Measurements from ENCODE around the gene SLC25A27. TPM values are rescaled to one million over a fixed set of nuclear protein-coding genes. Genes with fewer than 3 reads are reported as not detected.

SLC25A27 gene
- total and polyA plus RNA-seq, 9 of the 15 experiments (the other 6 are each of a cell fraction or from before 2014, with no cell fraction given): not detected

- H3K79me2 ChIP-seq (ENCODE audit: control insufficient read depth, insufficient read depth, low read length): no peaks in the 10 kb centered on the region
- 2% methylated on average over 6 of the region's 6 CpGs for WGBS (ENCODE audit: insufficient coverage, low coverage, missing lambda C conversion rate)
- in situ Hi-C loops (cut with MboI): no loop called here
- no peaks in the 10 kb centered on the region for H3K4me1 ChIP-seq (replicated peaks in 1 of 2; ENCODE audit: control insufficient read depth in 2 of 2, insufficient read depth in 2 of 2, low read length in 2 of 2)
- no peaks in the 10 kb centered on the region for H3K9me3 ChIP-seq (replicated peaks; ENCODE audit: control insufficient read depth, insufficient read depth, low read depth, low read length)
- TF ChIP-seq CREBBP (IDR thresholded peaks at IDR 0.05; ENCODE audit: low read depth, low read length) (no peak), ZNF639 (CRISPR knock-in tag; conservative IDR thresholded peaks at IDR 0.05 in 1 of 2, IDR thresholded peaks at IDR 0.05 in 1 of 2) (no peak), DDX20 (tag; IDR thresholded peaks at IDR 0.05; ENCODE audit: low read depth) (no peak), CHD1 (IDR thresholded peaks at IDR 0.05; ENCODE audit: low read length) (no peak), NR3C1 (CRISPR knock-in tag; IDR thresholded peaks at IDR 0.05) (no peak), CBX8 (IDR thresholded peaks at IDR 0.05; ENCODE audit: borderline replicate concordance, extremely low read depth, low read depth, low read length, poor library complexity, severe bottlenecking) (no peak), PML (IDR thresholded peaks at IDR 0.05; ENCODE audit: low read length) (no peak), CBX2 (IDR thresholded peaks at IDR 0.05; ENCODE audit: insufficient read depth, low read length, poor library complexity, severe bottlenecking) (no peak), ZNF354B (CRISPR knock-in tag; IDR thresholded peaks at IDR 0.05) (no peak), EHMT2 (IDR thresholded peaks at IDR 0.05) (no peak), ZNF175 (CRISPR knock-in tag; IDR thresholded peaks at IDR 0.05; ENCODE audit: low read depth) (no peak), POLR2H (tag; IDR thresholded peaks at IDR 0.05; ENCODE audit: low read depth) (no peak), NFE2 (IDR thresholded peaks at IDR 0.05; ENCODE audit: low read depth) (no peak), SAFB2 (IDR thresholded peaks at IDR 0.05; ENCODE audit: borderline replicate concordance, low read depth, low read length, severe bottlenecking) (no peak)
- H2AFZ ChIP-seq (ENCODE audit: low read depth, low read length): no peak overlapping the region
- H3K27me3 ChIP-seq (ENCODE audit: control insufficient read depth in 2 of 2, insufficient read depth in 2 of 2, low read length in 2 of 2): no peaks in the 10 kb centered on the region
- H3K27ac ChIP-seq (ENCODE audit: extremely low read depth, low read depth, low read length): no peak overlapping the region
- H4K20me1 ChIP-seq (replicated peaks; ENCODE audit: control insufficient read depth, insufficient read depth, low read length): no peaks in the 10 kb centered on the region
- no peak for ATAC-seq
- no peak for FAIRE-seq
- H3K9ac ChIP-seq (ENCODE audit: insufficient read depth in 1 of 2, low read depth in 2 of 2, low read length in 2 of 2): no peak overlapping the region
- no peak for DNase-seq (ENCODE audit: extremely low read depth in 1 of 4, low spot score in 3 of 4)
- POLR2A ChIA-PET: no interaction called here
- H3K4me2 ChIP-seq (ENCODE audit: insufficient read depth, low read length): no peak overlapping the region
- no peaks in the 10 kb centered on the region for H3K9me1 ChIP-seq (ENCODE audit: control insufficient read depth, insufficient read depth, low read length)
- BruUV-seq (replicated peaks): no TSS peak
- CTCF ChIA-PET (ENCODE audit: low intra/inter-chr PET ratio): no interaction called here
- no peak overlapping the region for H3K4me3 ChIP-seq
- intact Hi-C loops (cut with micrococcal nuclease): no loop called here
- no peaks in the 10 kb centered on the region for H3K36me3 ChIP-seq (ENCODE audit: control insufficient read depth, insufficient read depth, low read length)
These were observed 24.0 kb downstream of the SLC25A27 start for GRCh38 chr6:46676604-46677313.
